Panc1 (cell line): Measurements from ENCODE around the gene GFRA1. TPM values are rescaled to one million over a fixed set of nuclear protein-coding genes. Genes with fewer than 3 reads are reported as not detected.
"Not testable (repeated sequence)": the region's sequence is repeated elsewhere in the genome, so short reads cannot be mapped to it uniquely, and the experiment has no call there.

Experiments
- ATAC-seq: fragments of 200-7000 bp; cut with Tn5 transposase; 2 replicates; pipeline ENCODE4 v1.9.1; 2020; ENCODE audit warnings: mild to moderate bottlenecking, moderate library complexity
- BruUV-seq: library from RNA; stranded (reverse); fragments of 400-500 nt; replicated peaks from 2 replicates; lab custom pipeline; 2021; lab: Mats Ljungman, UMichigan
- CTCF ChIA-PET: fragments of 300-600 bp; sonication (Branson Sonifier 250); formaldehyde crosslinking; loops from one replicate; lab custom pipeline; 2022; ENCODE audit warnings: antibody characterized with exemption; lab: Charles Lee
- POLR2A ChIA-PET: fragments of 300-600 bp; sonication (Branson Sonifier 250); formaldehyde crosslinking; loops from one replicate; lab custom pipeline; 2022; ENCODE audit warnings: antibody characterized with exemption; lab: Charles Lee
- DNase-seq: peaks from one replicate; pipeline ENCODE4 v3.0.0-alpha.2; 2010; ENCODE audit warnings: low read depth, low spot score
- H3K27ac ChIP-seq: 2 replicates; pipeline ENCODE4 v1.5.1; 2011; ENCODE audit warnings: mild to moderate bottlenecking, low read length, inconsistent platforms
- H3K27me3 ChIP-seq: fragments of 200-500 bp; sonication (Bioruptor generic); 2 replicates; pipeline ENCODE4 v1.6.0; 2014; ENCODE audit warnings: low read length, inconsistent platforms; ENCODE audit not compliant: control insufficient read depth, insufficient read depth
- H3K36me3 ChIP-seq: fragments of 200-500 bp; sonication (Bioruptor generic); 2 replicates; pipeline ENCODE4 v1.5.1; 2014; ENCODE audit warnings: inconsistent platforms, mild to moderate bottlenecking, low read length, moderate library complexity; ENCODE audit not compliant: control insufficient read depth, insufficient read depth
- H3K4me1 ChIP-seq: 2 replicates; pipeline ENCODE4 v1.5.1; 2011; ENCODE audit warnings: inconsistent platforms, mild to moderate bottlenecking, low read length, moderate library complexity; ENCODE audit not compliant: control insufficient read depth, insufficient read depth
- H3K4me3 ChIP-seq, 2 experiments: 2 replicates each; pipeline ENCODE4 v1.5.1; 2011 to 2012; ENCODE audit warnings: low read depth in 2 of 2, low read length in 2 of 2, mild to moderate bottlenecking in 2 of 2, inconsistent platforms in 1 of 2, moderate library complexity in 1 of 2
- H3K9me3 ChIP-seq: fragments of 200-500 bp; sonication (Bioruptor generic); 2 replicates; pipeline ENCODE4 v1.5.1; 2014; ENCODE audit warnings: low read depth, mild to moderate bottlenecking, inconsistent platforms, low read length, moderate library complexity; ENCODE audit not compliant: control insufficient read depth, insufficient read depth
- CTCF ChIP-seq: fragments of 450-650 bp; IDR thresholded peaks from 2 replicates; pipeline ENCODE4 v1.5.1; 2017; ENCODE audit warnings: mild to moderate bottlenecking
- POLR2AphosphoS5 ChIP-seq: IDR thresholded peaks from 2 replicates; pipeline ENCODE4 v1.6.1; 2012; ENCODE audit warnings: mild to moderate bottlenecking, low read depth, low read length, moderate library complexity
- REST ChIP-seq, 2 experiments: IDR thresholded peaks; 2 replicates each; pipeline ENCODE4 v1.6.1; 2011 to 2012; ENCODE audit warnings: low read depth in 2 of 2, control low read depth in 1 of 2, low read length in 1 of 2, mild to moderate bottlenecking in 1 of 2, moderate library complexity in 1 of 2; ENCODE audit not compliant: insufficient read depth in 1 of 2
- SIN3A ChIP-seq: IDR thresholded peaks from 2 replicates; pipeline ENCODE4 v1.6.1; 2012; ENCODE audit warnings: low read depth, mild to moderate bottlenecking, low read length, moderate library complexity, borderline replicate concordance; ENCODE audit not compliant: insufficient read depth
- TCF7L2 ChIP-seq: IDR thresholded peaks from 2 replicates; pipeline ENCODE4 v1.6.1; 2011; ENCODE audit warnings: mild to moderate bottlenecking, low read depth, low read length, inconsistent platforms
- in situ Hi-C: cut with HindIII; loops from 2 replicates; pipeline ENCODE4 v1.10.0; 2016; ENCODE audit warnings: low sequenced_read_pairs, low pct_unique_long_range_greater_than_20kb
- intact Hi-C: fragments of 100-400 bp; cut with micrococcal nuclease; formaldehyde crosslinking; loops from one replicate; pipeline ENCODE4 v1.10.0; 2022; ENCODE audit not compliant: unreplicated experiment
- total RNA-seq: library from RNA; stranded (reverse); gene quantifications from one replicate; pipeline ENCODE4 v1.2.1, GENCODE V29; 2021; ENCODE audit not compliant: unreplicated experiment

Gene GFRA1
- total RNA-seq, 1 experiment from 2014 or later: 0.10 TPM

GRCh38 chr10:116055252-116055916, 217.6 kb downstream of the GFRA1 start:
- Histone ChIP-seq H3K36me3 (no peaks in the 10 kb centered on the region), H3K4me1 (no peaks in the 10 kb centered on the region), H3K9me3 (no peaks in the 10 kb centered on the region), H3K27me3 (peaks cover 10% of the 10 kb centered on the region; the same call in 1 of the 2 replicates), H3K27ac (no peak overlapping the region), H3K4me3 (no peak overlapping the region)
- ChIA-PET POLR2A (no interaction called here), CTCF (no interaction called here)
- in situ Hi-C loops (no loop called here), intact Hi-C loops (no loop called here)
- DNase-seq: no peak
- TF ChIP-seq POLR2AphosphoS5 (no peak), REST (IDR thresholded peaks at IDR 0.05; ENCODE audit: insufficient read depth in 1 of 2, low read depth in 2 of 2, low read length in 1 of 2) (no peak), CTCF (no peak), SIN3A (no peak), TCF7L2 (no peak)
- ATAC-seq: no peak
- BruUV-seq: no TSS peak

- H3K36me3 ChIP-seq: no peaks in the 10 kb centered on the region
- no TSS peak for BruUV-seq
- TF ChIP-seq REST (IDR thresholded peaks at IDR 0.05; ENCODE audit: insufficient read depth in 1 of 2, low read depth in 2 of 2, low read length in 1 of 2): no peak
- TF ChIP-seq CTCF: no peak
- no peak for TF ChIP-seq SIN3A
- TF ChIP-seq POLR2AphosphoS5: no peak
- TF ChIP-seq TCF7L2: no peak
- POLR2A ChIA-PET: no interaction called here
- H3K27ac ChIP-seq: no peak overlapping the region
- peaks cover 7% of the 10 kb centered on the region; the same call in 1 of the 2 replicates for H3K27me3 ChIP-seq
- CTCF ChIA-PET: no interaction called here
- DNase-seq: no peak
- no peaks in the 10 kb centered on the region for H3K4me1 ChIP-seq
- intact Hi-C loops: no loop called here
- in situ Hi-C loops: no loop called here
- ATAC-seq: no peak
- no peaks in the 10 kb centered on the region for H3K9me3 ChIP-seq
- H3K4me3 ChIP-seq: no peak overlapping the region
These were observed 219.1 kb downstream of the GFRA1 start for GRCh38 chr10:116053910-116054309.

- H3K27ac ChIP-seq, POLR2A ChIA-PET, intact Hi-C loops, ATAC-seq, in situ Hi-C loops, CTCF ChIA-PET, H3K9me3 ChIP-seq, DNase-seq, H3K4me3 ChIP-seq, H3K4me1 ChIP-seq, BruUV-seq, H3K36me3 ChIP-seq, H3K27me3 ChIP-seq: not testable (repeated sequence)
These were observed 219.8 kb downstream of the GFRA1 start for GRCh38 chr10:116053009-116053730.
